GM12878 (cell line): ENCODE results near the gene MAP2K4.

Experiments
- CTCF ChIP-seq, 3 experiments: IDR thresholded peaks in 2 of 3; conservative IDR thresholded peaks in 1 of 3; 2 replicates each; pipeline ENCODE4 v1.5.1; 2011; ENCODE audit warnings: low read depth in 3 of 3, low read length in 3 of 3, mild to moderate bottlenecking in 3 of 3, control low read depth in 2 of 3, moderate library complexity in 2 of 3, inconsistent platforms in 1 of 3, mixed read lengths in 1 of 3; ENCODE audit not compliant: control insufficient read depth in 2 of 3, insufficient read depth in 1 of 3; ENCODE audit errors: extremely low read depth in 1 of 3
- EP300 ChIP-seq, 2 experiments: fragments of 150-350 bp in 1 of 2; IDR thresholded peaks; 2 replicates each; pipeline ENCODE4 v1.6.1; 2011 to 2012; ENCODE audit warnings: low read depth in 2 of 2, low read length in 2 of 2, borderline replicate concordance in 1 of 2, improper control_type of control experiment in 1 of 2, inconsistent platforms in 1 of 2; ENCODE audit not compliant: control insufficient read depth in 1 of 2
- GABPA ChIP-seq: IDR thresholded peaks from 2 replicates; pipeline ENCODE4 v1.6.1; 2014; ENCODE audit warnings: antibody characterized with exemption, low read depth, mild to moderate bottlenecking, inconsistent platforms
- IRF3 ChIP-seq: fragments of 450-650 bp; IDR thresholded peaks from 2 replicates; pipeline ENCODE4 v1.6.1; 2014; ENCODE audit warnings: mild to moderate bottlenecking
- MYC ChIP-seq: IDR thresholded peaks from 2 replicates; pipeline ENCODE4 v1.6.1; 2011; ENCODE audit warnings: mild to moderate bottlenecking, low read length, moderate library complexity, inconsistent platforms; ENCODE audit not compliant: insufficient read depth, insufficient replicate concordance, insufficient read length, severe bottlenecking
- NFYB ChIP-seq: IDR thresholded peaks from 2 replicates; pipeline ENCODE4 v1.6.1; 2011; ENCODE audit warnings: low read depth, mild to moderate bottlenecking, low read length, improper control_type of control experiment, moderate library complexity; ENCODE audit not compliant: insufficient read depth
- POLR2A ChIP-seq: IDR thresholded peaks from 2 replicates; pipeline ENCODE4 v1.6.1; 2011; ENCODE audit warnings: low read depth, mild to moderate bottlenecking, low read length
- POLR2AphosphoS2 ChIP-seq: IDR thresholded peaks from 2 replicates; pipeline ENCODE4 v1.6.1; 2011; ENCODE audit warnings: low read depth, mild to moderate bottlenecking, low read length, improper control_type of control experiment, moderate library complexity

- TF ChIP-seq POLR2AphosphoS2 (no peak), NFYB (no peak), POLR2A (no peak), CTCF (IDR thresholded peaks at IDR 0.05 in 2 of 3, conservative IDR thresholded peaks at IDR 0.05 in 1 of 3; ENCODE audit: control insufficient read depth in 2 of 3, extremely low read depth in 1 of 3, insufficient read depth in 1 of 3, low read depth in 3 of 3, low read length in 3 of 3) (no peak), GABPA (no peak), IRF3 (no peak), MYC (no peak), EP300 (IDR thresholded peaks at IDR 0.05; ENCODE audit: borderline replicate concordance in 1 of 2, control insufficient read depth in 1 of 2, low read depth in 2 of 2, low read length in 2 of 2) (no peak)
Observed at GRCh38 chr17:12128946-12129345, 108.3 kb downstream of the MAP2K4 start.
